Chondrocyte (in vitro differentiated cells): Measurements from ENCODE around the gene TRABD. TPM values are rescaled to one million over a fixed set of nuclear protein-coding genes. Genes with fewer than 3 reads are reported as not detected.
"Not testable (repeated sequence)": the region's sequence is repeated elsewhere in the genome, so short reads cannot be mapped to it uniquely, and the experiment has no call there.

Experiments used
- DNase-seq: peaks from one replicate; pipeline ENCODE4 v3.0.0; 2021; ENCODE audit warnings: mixed read lengths, low spot score
- H3K27ac Mint-ChIP-seq: one replicate; pipeline ENCODE4 v1.8.0; 2021; ENCODE audit warnings: mild to moderate bottlenecking, moderate library complexity, mixed read lengths; ENCODE audit not compliant: unreplicated experiment
- H3K27me3 Mint-ChIP-seq: 2 replicates; pipeline ENCODE4 v1.8.0; 2021; ENCODE audit warnings: low read depth, mixed read lengths
- H3K36me3 Mint-ChIP-seq: 2 replicates; pipeline ENCODE4 v1.8.0; 2021; ENCODE audit warnings: low read depth, mixed read lengths
- H3K4me1 Mint-ChIP-seq: 2 replicates; pipeline ENCODE4 v1.8.0; 2021; ENCODE audit warnings: low read depth, mild to moderate bottlenecking, mixed read lengths
- H3K4me3 Mint-ChIP-seq: one replicate; pipeline ENCODE4 v1.8.0; 2021; ENCODE audit warnings: mild to moderate bottlenecking, moderate library complexity, mixed read lengths; ENCODE audit not compliant: unreplicated experiment
- H3K9me3 Mint-ChIP-seq: 2 replicates; pipeline ENCODE4 v1.8.0; 2021; ENCODE audit warnings: low read depth, mixed read lengths
- total RNA-seq: library from RNA; stranded (reverse); gene quantifications from 3 replicates; pipeline ENCODE4 v1.2.1, GENCODE V29; 2021
- TF ChIP-seq, protein P1 (sequence below): fragments of 200-600 bp; sonication (generic); IDR thresholded peaks from 2 replicates; pipeline ENCODE4 v1.5.0; 2021; ENCODE audit warnings: antibody characterized with exemption, mild to moderate bottlenecking, moderate library complexity

TRABD gene
- total RNA-seq, 1 donor from 2014 or later, result 20.2 TPM

- Mint-ChIP-seq H3K36me3 (peaks cover 11% of the 10 kb centered on the region), H3K27me3 (no peaks in the 10 kb centered on the region), H3K9me3 (no peaks in the 10 kb centered on the region), H3K27ac (peak overlapping the region; percentile 13), H3K4me3 (peak overlapping the region; percentile 75), H3K4me1 (peaks cover 21% of the 10 kb centered on the region)
- no peak for DNase-seq
- TF ChIP-seq, protein P1, sequence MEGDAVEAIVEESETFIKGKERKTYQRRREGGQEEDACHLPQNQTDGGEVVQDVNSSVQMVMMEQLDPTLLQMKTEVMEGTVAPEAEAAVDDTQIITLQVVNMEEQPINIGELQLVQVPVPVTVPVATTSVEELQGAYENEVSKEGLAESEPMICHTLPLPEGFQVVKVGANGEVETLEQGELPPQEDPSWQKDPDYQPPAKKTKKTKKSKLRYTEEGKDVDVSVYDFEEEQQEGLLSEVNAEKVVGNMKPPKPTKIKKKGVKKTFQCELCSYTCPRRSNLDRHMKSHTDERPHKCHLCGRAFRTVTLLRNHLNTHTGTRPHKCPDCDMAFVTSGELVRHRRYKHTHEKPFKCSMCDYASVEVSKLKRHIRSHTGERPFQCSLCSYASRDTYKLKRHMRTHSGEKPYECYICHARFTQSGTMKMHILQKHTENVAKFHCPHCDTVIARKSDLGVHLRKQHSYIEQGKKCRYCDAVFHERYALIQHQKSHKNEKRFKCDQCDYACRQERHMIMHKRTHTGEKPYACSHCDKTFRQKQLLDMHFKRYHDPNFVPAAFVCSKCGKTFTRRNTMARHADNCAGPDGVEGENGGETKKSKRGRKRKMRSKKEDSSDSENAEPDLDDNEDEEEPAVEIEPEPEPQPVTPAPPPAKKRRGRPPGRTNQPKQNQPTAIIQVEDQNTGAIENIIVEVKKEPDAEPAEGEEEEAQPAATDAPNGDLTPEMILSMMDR, result no peak
These were observed 16.5 kb downstream of the TRABD start for GRCh38 chr22:50202130-50202666.

DNA sequence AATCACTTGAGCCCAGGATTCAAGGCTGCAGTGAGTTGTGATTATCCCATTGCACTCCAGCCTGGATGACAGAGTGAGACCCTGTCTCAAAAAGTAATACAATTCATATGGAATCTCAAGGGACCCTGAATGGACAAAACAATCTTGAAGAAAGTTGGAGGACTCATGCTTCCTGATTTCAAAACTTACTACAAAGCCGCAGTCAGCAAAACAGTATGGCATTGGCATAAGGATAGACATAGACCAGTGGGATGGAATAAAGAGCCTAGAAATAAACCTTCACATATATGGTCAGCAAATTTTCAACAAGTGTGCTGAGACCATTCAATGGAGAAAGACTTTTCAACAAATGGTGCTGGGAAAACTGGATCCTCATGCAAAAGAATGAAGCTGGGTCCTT is 17.6 kb downstream of the TRABD start:
- TF ChIP-seq, protein P1, result no peak
- no peak overlapping the region for H3K27ac Mint-ChIP-seq
- peaks cover 11% of the 10 kb centered on the region for H3K36me3 Mint-ChIP-seq
- H3K4me3 Mint-ChIP-seq, result no peak overlapping the region
- no peaks in the 10 kb centered on the region for H3K9me3 Mint-ChIP-seq
- DNase-seq, result no peak
- H3K27me3 Mint-ChIP-seq, result no peaks in the 10 kb centered on the region
- H3K4me1 Mint-ChIP-seq, result peaks cover 21% of the 10 kb centered on the region

DNA sequence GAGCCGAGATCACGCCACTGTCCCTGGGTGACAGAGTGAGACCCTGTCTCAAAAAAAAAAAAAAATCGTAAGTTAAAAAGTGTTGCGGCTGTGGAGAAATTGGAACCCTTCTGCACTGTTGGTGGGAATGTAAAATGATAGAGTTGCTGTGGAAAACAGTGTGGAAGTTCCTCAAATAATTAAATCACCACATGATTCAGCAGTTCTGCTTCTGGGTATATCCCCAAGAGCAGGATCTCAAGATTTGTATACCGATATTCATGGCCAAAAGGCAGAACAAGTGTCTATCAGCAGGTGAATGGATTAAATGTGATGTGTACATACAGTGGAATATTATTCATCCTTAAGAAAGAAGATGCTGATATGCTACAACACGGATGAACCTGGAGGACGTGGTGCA is 18.9 kb downstream of the TRABD start:
- H3K4me1 Mint-ChIP-seq, result peaks cover 18% of the 10 kb centered on the region
- H3K9me3 Mint-ChIP-seq, result no peaks in the 10 kb centered on the region
- no peak overlapping the region for H3K27ac Mint-ChIP-seq

GRCh38 chr22:50204998-50205397 is 19.3 kb downstream of the TRABD start:
- Mint-ChIP-seq H3K4me1 (peaks cover 17% of the 10 kb centered on the region), H3K36me3 (peaks cover 13% of the 10 kb centered on the region)
- H3K27ac Mint-ChIP-seq, H3K9me3 Mint-ChIP-seq, H3K27me3 Mint-ChIP-seq, DNase-seq, H3K4me3 Mint-ChIP-seq: not testable (repeated sequence)

More for the DNA sequence above, 18.9 kb downstream of the TRABD start:
- Mint-ChIP-seq H3K4me3 (no peak overlapping the region), H3K27me3 (no peaks in the 10 kb centered on the region), H3K36me3 (peaks cover 11% of the 10 kb centered on the region)
- TF ChIP-seq, protein P1, result no peak
- DNase-seq, result no peak

DNA sequence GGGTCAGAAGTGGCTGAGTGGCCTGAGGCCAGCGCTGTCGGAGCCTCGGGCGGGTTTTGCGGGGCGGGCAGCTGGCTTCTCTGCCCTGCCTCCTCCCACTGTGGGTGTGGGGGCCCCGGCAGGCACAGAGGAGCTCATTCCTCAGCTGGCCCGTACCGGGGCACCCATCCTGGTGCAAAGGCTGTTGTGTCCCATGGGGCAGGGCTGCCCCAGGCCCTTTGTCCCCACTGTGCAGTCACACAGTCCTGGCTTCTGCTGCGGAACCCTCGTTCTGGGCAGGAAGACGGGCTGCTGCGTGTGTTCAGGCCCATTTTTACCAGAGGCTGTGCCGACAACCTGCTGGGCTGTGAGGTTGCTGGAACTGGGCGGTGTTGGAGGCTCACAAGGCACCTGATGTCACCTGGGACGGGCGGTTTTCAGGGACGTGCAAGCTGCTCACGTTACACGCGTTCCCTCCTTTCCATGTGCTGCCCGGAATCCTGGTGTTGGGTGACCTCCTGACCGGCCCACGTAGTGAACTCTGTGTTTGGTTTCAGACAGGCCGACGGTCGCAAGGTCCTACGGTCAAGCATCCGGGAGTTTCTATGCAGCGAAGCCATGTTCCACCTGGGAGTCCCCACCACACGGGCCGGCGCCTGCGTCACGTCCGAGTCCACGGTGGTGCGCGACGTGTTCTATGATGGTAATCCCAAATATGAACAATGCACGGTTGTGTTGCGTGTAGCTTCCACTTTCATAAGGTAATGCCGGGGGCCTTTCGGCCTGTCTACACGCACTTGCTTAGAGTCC is 20.3 kb downstream of the TRABD start:
- H3K27ac Mint-ChIP-seq, result no peak overlapping the region
- H3K27me3 Mint-ChIP-seq, result no peaks in the 10 kb centered on the region
- H3K4me1 Mint-ChIP-seq, result peaks cover 16% of the 10 kb centered on the region
- H3K4me3 Mint-ChIP-seq, result no peak overlapping the region
- no peaks in the 10 kb centered on the region for H3K9me3 Mint-ChIP-seq
- no peak for DNase-seq
- H3K36me3 Mint-ChIP-seq, result peaks cover 13% of the 10 kb centered on the region
- TF ChIP-seq, protein P1, result no peak
